AG10803 (cell line): Measurements from ENCODE around the gene CCNI.

Experiments used
- DNase-seq: peaks from one replicate; pipeline ENCODE4 v3.0.0; 2010; ENCODE audit warnings: low read depth
- H3K4me3 ChIP-seq: 2 replicates; pipeline ENCODE4 v1.5.1; 2011; ENCODE audit warnings: mild to moderate bottlenecking, low read length, control low read depth
- TF ChIP-seq, protein P1 (sequence below): conservative IDR thresholded peaks from 2 replicates; pipeline ENCODE4 v1.5.1; 2011; ENCODE audit warnings: mild to moderate bottlenecking, low read length, control low read depth, inconsistent platforms

CCNI gene, protein sequence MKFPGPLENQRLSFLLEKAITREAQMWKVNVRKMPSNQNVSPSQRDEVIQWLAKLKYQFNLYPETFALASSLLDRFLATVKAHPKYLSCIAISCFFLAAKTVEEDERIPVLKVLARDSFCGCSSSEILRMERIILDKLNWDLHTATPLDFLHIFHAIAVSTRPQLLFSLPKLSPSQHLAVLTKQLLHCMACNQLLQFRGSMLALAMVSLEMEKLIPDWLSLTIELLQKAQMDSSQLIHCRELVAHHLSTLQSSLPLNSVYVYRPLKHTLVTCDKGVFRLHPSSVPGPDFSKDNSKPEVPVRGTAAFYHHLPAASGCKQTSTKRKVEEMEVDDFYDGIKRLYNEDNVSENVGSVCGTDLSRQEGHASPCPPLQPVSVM

DNA sequence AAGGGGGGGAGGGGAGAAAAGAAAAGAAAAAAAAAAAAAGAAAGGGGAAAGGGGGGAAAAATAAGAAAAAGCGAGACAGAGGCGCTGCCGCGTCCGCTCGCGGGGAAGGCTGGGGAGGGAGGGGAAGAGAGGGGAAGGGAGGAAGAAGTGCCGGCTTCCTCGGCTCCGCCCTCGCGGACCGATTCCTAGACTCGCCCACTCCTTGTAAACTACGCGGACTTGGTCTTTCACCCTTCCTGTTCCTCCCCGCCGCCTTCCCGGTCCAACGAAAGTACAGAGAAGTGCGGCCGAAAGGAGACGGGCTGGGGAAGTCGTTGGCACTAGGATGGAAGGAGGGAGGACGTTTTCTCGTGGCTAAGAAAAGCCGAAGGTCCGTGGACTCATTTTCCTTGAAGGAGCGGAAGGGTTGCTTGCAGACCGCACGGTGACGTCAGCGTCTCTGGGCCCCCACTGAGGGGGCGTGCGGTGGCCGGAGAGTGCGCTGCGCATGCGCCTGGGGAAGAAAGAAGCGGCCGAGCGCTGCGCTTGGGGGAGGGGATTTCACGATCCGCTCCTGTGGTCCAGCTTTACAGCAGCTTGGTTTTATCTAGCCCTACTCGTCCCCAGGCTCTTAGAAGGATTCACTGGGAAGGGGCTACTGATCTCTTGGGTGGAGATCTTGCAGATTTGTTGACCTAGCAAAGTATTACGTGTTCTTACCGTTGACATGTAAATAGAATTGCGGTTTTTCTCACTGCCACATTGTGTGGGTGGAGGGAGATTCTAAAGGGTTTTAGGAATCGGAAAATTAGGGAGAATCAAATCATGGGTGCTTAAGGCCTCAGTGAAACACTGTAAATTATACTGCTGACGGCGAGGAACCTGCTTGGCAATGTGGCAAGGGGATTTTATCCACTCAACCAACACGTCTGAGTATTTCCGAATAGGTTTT, at the start of gene CCNI:
TSS of gene CCNI (minus strand) at position 121 of the 931 bp plus-strand sequence. CDS start 9,627 bp downstream, outside the sequence.
- DNase-seq: peak; percentile 98
- TF ChIP-seq, protein P1, sequence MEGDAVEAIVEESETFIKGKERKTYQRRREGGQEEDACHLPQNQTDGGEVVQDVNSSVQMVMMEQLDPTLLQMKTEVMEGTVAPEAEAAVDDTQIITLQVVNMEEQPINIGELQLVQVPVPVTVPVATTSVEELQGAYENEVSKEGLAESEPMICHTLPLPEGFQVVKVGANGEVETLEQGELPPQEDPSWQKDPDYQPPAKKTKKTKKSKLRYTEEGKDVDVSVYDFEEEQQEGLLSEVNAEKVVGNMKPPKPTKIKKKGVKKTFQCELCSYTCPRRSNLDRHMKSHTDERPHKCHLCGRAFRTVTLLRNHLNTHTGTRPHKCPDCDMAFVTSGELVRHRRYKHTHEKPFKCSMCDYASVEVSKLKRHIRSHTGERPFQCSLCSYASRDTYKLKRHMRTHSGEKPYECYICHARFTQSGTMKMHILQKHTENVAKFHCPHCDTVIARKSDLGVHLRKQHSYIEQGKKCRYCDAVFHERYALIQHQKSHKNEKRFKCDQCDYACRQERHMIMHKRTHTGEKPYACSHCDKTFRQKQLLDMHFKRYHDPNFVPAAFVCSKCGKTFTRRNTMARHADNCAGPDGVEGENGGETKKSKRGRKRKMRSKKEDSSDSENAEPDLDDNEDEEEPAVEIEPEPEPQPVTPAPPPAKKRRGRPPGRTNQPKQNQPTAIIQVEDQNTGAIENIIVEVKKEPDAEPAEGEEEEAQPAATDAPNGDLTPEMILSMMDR: no peak
- peak within 1 kb of the TSS; percentile 88 for H3K4me3 ChIP-seq

DNA sequence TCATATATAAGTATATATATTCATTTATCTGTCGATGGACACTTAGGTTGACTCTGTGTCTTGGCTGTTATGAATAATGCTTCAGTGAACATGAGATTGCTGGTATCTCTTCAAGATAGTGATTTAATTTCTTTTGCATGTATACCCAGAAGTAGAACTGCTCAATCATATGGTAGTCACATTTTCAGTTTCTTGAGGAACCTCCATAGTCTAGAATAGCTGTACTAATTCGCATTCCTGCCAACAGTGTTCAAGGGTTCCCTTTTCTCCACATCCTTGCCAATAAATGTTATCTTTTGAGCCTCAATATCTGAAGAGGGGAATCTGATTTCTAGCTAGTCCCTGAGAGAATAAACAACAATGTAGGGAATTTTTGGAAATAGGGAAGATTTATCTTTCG, 48.8 kb upstream of the CCNI start:
- DNase-seq: no peak

DNA sequence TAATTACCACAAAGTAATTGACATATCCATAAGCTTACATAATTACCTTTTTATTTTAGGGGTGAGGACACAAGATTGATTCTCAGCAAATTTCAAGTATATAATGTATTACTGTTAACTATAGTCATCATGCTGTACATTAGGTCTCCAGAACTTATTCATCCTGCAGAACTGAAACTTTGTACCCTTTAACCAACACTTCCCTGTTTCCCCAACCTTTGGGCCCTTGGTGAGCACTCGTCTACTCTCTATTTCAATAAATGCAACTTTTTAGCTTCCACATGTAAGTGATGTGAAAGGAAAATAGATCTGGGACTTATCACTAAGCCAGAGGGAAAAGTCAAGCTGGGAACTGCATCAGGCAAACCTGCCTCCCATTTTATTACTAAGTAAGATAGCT, 47.6 kb upstream of the CCNI start:
- DNase-seq: no peak
- TF ChIP-seq, protein P1: no peak
- H3K4me3 ChIP-seq: no peak overlapping the region

More for the DNA sequence above, 48.8 kb upstream of the CCNI start:
- H3K4me3 ChIP-seq: no peak overlapping the region
- TF ChIP-seq, protein P1: no peak

DNA sequence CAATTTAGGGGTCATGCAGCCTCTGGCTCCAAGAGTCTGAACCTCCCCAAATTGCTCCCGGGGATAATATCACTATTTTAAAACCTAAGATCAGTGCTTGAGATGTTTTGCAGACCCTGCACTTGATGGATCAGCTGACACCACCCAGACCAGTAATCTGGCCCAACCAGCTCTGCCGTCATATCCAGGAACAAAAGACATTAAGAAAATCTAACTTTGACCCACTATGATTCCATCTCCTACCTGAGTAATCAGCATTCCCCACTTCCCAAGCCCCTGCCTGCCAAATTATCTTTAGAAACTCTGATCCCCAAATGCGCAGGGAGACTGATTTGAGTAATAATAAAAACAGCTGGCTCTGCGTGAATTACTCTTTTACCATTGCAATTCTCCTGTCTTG, 46.9 kb upstream of the CCNI start:
- DNase-seq: no peak
- no peak overlapping the region for H3K4me3 ChIP-seq
- TF ChIP-seq, protein P1: no peak

DNA sequence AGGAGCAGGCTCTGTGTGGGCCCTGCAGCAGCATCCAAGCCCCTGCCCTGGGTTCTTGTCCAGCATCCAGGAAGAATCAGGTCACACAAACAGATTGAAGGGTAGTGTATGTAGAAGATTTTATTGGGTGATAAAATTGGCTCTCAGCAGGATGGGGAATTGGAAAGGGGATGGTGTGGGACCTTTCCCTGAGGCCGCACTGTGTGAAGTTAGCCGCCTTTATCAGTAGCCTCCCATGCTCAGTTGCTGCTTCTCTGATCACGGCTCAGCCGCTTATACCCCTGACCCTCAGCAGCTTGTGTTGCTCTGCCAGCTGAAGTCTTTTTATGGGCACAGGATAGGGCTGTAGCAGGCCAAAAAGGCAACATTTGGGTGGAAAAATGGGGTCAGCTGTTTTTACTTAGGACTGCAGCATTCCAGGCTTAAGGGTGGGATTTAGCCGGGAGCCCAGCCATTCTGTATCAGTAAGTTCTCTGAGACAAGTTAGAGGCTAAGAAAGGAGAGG, 46.0 kb upstream of the CCNI start:
- H3K4me3 ChIP-seq: no peak overlapping the region
- no peak for DNase-seq
- TF ChIP-seq, protein P1: no peak

DNA sequence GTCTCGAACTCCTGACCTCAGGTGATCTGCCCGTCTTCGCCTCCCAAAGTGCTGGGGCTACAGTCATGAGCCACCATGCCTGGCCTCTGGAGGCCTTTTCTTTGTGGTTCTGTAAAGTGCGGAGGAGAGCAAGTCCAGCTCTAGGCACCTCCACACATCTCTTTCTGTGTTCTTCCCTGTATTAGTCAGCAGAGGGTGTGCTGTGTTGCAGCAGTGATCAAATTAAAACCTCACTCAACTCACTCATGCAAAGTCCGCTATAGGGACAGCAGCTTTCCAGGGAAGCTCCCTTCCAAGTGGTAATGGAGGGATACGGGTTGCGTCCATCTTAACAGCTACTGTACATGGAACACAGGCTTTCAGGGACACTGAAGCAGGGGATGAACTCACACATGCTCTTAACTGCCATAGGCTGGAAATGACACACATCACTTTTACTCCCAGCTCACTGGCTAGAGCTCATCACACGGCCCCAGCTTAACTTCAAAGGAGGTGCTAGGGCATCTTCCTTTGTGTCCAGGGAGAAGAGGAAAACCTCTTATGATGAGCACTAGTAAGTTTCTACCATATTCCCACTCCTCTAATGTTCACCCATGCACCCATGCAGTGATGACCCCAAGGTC, 45.2 kb upstream of the CCNI start:
- DNase-seq: no peak

More for the DNA sequence above, 45.2 kb upstream of the CCNI start:
- TF ChIP-seq, protein P1: no peak
- H3K4me3 ChIP-seq: no peak overlapping the region
